Skeletal muscle satellite cell (primary cell): ENCODE data around the gene GRIK2.

ENCODE experiments used
- H3K27me3 ChIP-seq: 2 replicates; pipeline ENCODE4 v1.7.0; 2013; ENCODE audit warnings: low read length; ENCODE audit not compliant: control insufficient read depth, insufficient read depth
- H3K36me3 ChIP-seq: 2 replicates; pipeline ENCODE4 v1.7.0; 2013; ENCODE audit warnings: mild to moderate bottlenecking, control low read depth, low read length; ENCODE audit not compliant: insufficient read depth
- H3K4me1 ChIP-seq: 2 replicates; pipeline ENCODE4 v1.7.0; 2013; ENCODE audit warnings: low read length; ENCODE audit not compliant: control insufficient read depth, insufficient read depth
- H3K4me2 ChIP-seq: 2 replicates; pipeline ENCODE4 v1.7.0; 2013; ENCODE audit warnings: mild to moderate bottlenecking, low read length
- H3K4me3 ChIP-seq: 2 replicates; pipeline ENCODE4 v1.7.0; 2013; ENCODE audit warnings: low read length
- H3K9ac ChIP-seq: 2 replicates; pipeline ENCODE4 v1.7.0; 2013; ENCODE audit warnings: mild to moderate bottlenecking, low read depth, low read length, moderate library complexity
- H3K9me3 ChIP-seq: replicated peaks from 2 replicates; pipeline ENCODE4 v1.7.0; 2013; ENCODE audit warnings: mild to moderate bottlenecking, control low read depth, low read length

Gene GRIK2

DNA sequence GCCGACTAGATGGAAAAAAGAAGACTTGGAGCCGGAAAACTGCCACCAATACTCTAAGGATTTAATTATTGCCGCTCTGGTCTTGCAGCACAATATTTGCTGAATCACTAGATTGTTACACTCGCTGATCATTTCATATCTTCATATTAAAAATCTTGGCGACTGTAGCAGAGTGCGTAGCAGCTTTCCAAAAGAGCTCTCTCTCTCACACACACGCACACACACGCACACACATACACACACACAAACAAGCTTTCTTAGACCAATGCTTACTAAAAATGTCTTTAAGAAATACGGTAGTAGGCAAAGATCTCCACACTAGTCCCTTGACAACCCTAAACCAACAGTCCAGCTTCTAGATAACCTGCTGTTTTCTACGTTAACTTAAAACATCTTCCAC lies 7.7 kb downstream of the GRIK2 start:
- no peak overlapping the region for H3K4me3 ChIP-seq
- no peak overlapping the region for H3K9ac ChIP-seq
- peaks cover 9% of the 10 kb centered on the region for H3K4me1 ChIP-seq
- no peak overlapping the region for H3K4me2 ChIP-seq
- H3K27me3 ChIP-seq, result peaks cover 69% of the 10 kb centered on the region
- no peaks in the 10 kb centered on the region for H3K36me3 ChIP-seq
- peaks cover 2% of the 10 kb centered on the region for H3K9me3 ChIP-seq

DNA sequence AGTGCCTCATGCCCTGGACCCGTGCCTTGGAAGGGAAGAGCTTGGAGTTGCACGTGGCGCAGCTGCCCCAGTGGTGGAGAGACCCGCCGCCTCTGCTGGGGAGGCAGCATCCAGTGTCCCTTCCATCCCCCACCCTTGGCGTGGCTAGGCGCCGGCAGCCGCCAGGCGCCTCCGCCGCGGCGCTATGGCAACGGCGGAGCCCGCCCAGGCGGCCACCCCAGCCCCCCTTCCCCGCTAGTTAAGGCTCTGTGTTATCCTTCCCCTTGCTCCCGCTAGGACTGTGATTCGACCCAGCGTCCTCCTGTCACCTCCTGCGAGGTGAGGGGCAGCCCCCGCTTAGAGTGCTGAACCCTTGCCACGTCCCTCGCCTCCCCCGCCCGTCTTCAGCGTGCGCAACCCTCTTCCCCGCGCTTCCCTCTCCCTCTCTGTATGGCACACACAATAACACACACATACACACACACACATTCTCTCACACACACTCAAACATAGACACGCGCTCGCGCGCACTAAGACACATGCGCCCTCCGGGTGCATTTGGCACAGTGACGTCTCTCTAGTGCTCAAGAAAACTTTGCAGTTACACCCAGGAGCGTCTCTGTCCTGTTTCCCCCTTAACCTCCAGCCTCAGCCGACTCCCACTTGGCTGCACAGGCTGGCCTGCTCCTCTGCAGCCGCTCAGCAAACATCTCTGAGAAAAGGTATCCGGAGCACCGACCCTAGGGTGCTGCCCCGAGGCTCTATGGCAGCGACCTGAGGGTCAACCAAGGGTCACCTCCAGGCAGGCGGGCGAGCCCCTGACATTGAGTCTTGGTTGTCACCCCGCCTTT lies 8.5 kb downstream of the GRIK2 start:
- Histone ChIP-seq H3K4me1 (peaks cover 9% of the 10 kb centered on the region), H3K9ac (peak overlapping the region; percentile 9), H3K27me3 (peaks cover 69% of the 10 kb centered on the region), H3K36me3 (no peaks in the 10 kb centered on the region), H3K9me3 (peaks cover 2% of the 10 kb centered on the region), H3K4me2 (peak overlapping the region; percentile 72), H3K4me3 (peak overlapping the region; percentile 63)

DNA sequence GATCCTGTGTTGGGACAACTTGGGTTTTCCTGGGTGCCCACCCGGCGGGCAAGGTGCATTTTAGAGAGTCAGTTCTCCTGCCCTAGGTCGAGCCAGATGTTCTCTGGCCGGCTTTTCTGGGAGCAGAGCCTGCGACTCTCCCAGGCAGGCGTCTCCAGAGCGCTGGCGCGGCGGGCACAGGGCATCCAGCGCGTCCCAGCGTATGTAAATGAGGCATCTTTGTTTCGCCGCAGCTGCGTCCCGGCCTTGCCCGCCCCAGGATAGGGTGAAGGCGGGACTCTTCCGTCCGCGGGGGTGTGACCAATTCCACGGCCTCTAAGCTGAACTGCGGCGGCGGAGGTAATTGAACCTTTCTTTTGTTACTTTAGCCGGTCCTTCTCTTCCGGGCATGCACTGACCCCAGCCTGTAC lies 9.1 kb downstream of the GRIK2 start:
- peak overlapping the region; percentile 63 for H3K4me3 ChIP-seq
- H3K4me1 ChIP-seq, result peaks cover 9% of the 10 kb centered on the region
- H3K9ac ChIP-seq, result no peak overlapping the region
- peaks cover 2% of the 10 kb centered on the region for H3K9me3 ChIP-seq
- peak overlapping the region; percentile 72 for H3K4me2 ChIP-seq
- peaks cover 69% of the 10 kb centered on the region for H3K27me3 ChIP-seq
- no peaks in the 10 kb centered on the region for H3K36me3 ChIP-seq

DNA sequence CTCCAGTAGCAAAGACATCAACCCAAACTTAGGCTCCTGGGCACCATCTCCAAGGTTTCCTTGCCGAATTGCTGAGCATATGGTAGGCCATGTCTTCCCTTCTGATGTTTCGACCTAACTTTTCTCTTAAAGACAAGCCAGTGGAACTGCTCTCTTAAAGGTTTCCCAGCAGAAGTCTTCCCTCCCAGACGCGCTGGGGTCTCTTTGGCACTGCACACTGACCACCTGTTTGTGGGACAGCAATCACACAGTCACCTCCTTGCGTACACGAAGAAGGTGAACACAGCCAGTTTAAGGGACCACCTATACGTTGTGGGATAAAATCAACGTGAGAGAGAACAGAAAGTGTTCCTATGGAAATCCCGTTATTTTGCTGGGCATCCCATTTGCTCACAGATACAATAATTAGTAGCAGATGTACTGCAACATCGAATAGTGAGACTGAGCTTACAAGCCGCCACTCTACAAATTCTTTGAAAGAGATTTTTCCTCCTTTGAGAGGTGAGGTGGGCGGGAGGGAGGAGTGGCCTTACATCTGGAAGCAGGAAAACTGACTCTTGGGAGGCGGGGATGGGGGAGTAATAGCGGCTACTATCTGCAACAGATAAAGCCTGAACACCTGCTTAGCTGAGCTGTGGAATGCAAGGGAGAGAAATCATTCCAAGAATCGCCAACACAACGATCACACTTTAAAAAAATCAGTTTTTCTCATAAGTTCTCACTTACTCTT lies 9.9 kb downstream of the GRIK2 start:
- Histone ChIP-seq H3K9me3 (peaks cover 2% of the 10 kb centered on the region), H3K4me2 (peak overlapping the region; percentile 72), H3K27me3 (peaks cover 65% of the 10 kb centered on the region), H3K4me3 (peak overlapping the region; percentile 63), H3K4me1 (peaks cover 9% of the 10 kb centered on the region), H3K36me3 (no peaks in the 10 kb centered on the region), H3K9ac (no peak overlapping the region)

DNA sequence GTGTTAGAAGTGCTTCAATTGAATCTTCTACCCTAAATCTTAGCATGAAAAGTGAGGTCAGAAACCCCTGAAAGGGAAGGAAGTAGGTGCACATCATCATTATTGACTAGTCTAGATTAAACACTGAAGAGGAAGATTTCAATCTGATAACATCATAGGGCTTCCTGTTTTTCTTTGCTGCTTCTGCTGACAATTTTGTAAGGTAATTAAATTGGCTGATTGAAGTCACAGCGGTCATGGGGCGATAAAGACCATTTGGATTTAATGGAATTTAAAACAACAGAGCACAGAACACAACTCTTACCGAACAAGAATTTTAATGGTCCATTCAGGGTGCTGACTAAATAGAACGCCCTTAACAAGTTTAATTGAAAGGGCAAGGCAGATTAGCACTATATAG lies 11.3 kb downstream of the GRIK2 start:
- H3K9me3 ChIP-seq, result no peaks in the 10 kb centered on the region
- no peaks in the 10 kb centered on the region for H3K36me3 ChIP-seq
- H3K4me1 ChIP-seq, result peaks cover 9% of the 10 kb centered on the region
- no peak overlapping the region for H3K4me3 ChIP-seq
- H3K9ac ChIP-seq, result no peak overlapping the region
- H3K4me2 ChIP-seq, result no peak overlapping the region
- peaks cover 51% of the 10 kb centered on the region for H3K27me3 ChIP-seq

DNA sequence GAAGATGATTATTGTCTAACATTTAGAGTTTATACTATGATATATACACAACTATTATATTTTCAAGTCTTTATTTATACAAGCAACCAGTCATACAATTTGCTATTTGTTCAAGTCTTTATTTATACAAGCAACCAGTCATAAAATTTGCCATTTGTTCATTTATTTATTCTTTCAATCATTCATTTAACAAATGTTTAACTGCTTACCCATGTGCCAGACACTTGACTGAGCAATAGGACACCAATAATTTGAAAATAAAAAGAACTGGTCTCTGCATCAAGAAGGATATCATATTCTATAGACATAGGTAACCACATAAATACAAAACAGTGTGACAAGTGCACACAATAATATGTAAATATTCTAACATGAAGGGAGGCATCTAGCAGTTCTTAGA lies 20.3 kb downstream of the GRIK2 start:
- Histone ChIP-seq H3K4me2 (no peak overlapping the region), H3K36me3 (no peaks in the 10 kb centered on the region), H3K27me3 (no peaks in the 10 kb centered on the region), H3K9ac (no peak overlapping the region), H3K4me1 (no peaks in the 10 kb centered on the region), H3K9me3 (no peaks in the 10 kb centered on the region), H3K4me3 (no peak overlapping the region)

DNA sequence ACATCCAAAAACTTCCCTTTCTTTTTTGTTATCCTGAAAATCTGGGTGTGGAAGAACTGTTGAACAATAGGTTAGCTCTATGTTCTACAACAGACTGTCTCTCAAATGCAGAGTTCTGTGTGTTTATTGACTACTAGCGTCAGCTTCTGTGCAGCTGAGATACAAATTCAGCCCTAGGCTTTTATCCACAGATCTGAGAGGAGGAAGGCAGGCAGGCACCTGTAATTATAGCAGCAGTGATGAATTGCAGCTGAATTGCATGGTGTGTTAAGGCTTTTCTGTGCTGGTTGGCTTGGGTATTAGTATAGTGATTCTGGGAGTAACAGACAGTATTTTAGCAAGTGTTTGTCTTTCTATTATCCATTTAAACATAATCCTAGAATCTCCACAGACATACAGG lies 24.4 kb downstream of the GRIK2 start:
- no peak overlapping the region for H3K4me3 ChIP-seq

DNA sequence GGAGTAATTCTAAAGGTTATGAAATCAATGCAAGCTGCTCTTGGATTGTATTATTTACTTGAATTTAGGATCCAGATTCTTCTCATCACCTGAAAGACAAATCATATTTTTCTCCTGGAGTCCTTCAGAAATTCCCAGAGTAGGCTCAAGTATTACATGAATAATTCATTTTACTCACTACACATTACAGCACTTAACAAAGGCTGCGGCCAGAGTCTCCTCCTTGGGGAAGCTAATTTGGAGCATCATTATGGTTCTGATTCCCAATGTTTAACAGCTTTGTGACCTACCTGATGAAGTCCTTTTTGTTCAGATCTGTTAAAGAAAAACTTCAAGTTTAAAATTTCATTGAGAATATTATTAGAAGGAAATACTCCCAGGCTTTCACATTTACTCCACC lies 28.7 kb downstream of the GRIK2 start:
- Histone ChIP-seq H3K4me2 (no peak overlapping the region), H3K27me3 (no peaks in the 10 kb centered on the region), H3K36me3 (no peaks in the 10 kb centered on the region), H3K4me1 (no peaks in the 10 kb centered on the region), H3K9ac (no peak overlapping the region), H3K4me3 (no peak overlapping the region), H3K9me3 (no peaks in the 10 kb centered on the region)

More for the DNA sequence above, 24.4 kb downstream of the GRIK2 start:
- H3K9me3 ChIP-seq, result no peaks in the 10 kb centered on the region
- no peaks in the 10 kb centered on the region for H3K27me3 ChIP-seq
- no peak overlapping the region for H3K4me2 ChIP-seq
- no peaks in the 10 kb centered on the region for H3K4me1 ChIP-seq
- no peak overlapping the region for H3K9ac ChIP-seq
- H3K36me3 ChIP-seq, result no peaks in the 10 kb centered on the region

DNA sequence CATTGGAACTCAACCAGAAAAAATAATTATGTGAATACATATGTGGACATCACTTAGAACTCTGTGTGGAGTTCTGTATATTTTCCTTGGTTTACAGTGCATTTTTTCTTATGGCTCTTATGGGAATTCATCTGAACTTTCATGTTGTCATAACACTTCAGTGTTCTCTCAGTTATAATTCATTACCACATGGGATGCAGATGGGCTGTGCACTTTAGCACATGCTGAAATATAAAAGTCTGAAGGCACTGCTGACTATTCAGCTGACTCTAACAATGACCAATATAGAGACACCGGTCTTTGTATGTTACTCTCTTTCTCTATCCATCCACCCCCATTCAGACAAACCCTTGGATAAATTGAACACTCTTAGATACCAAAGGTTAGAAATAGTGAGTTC lies 29.3 kb downstream of the GRIK2 start:
- H3K4me2 ChIP-seq, result no peak overlapping the region
- no peak overlapping the region for H3K4me3 ChIP-seq
- H3K4me1 ChIP-seq, result no peaks in the 10 kb centered on the region
- H3K9me3 ChIP-seq, result no peaks in the 10 kb centered on the region
- no peaks in the 10 kb centered on the region for H3K27me3 ChIP-seq
- H3K36me3 ChIP-seq, result no peaks in the 10 kb centered on the region
- H3K9ac ChIP-seq, result no peak overlapping the region

DNA sequence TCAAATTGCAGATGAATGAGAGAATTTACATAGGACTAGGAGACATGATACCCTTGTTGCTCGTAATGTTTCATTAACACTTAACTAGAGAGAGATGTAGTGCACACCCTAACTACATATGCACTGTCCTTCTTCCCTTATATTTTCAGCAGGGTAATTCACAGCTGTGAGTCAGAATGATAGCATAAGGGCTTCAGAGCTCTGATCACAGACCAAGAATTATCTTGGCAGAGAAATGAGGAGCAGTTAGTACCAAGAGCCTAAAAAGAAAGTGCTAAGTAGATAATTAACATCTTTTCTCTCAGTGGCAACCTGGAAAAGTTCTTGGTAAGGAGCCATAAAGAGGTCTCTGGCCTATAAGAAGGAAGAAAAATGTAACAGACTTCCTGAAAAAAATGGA lies 35.8 kb downstream of the GRIK2 start:
- Histone ChIP-seq H3K4me2 (no peak overlapping the region), H3K27me3 (no peaks in the 10 kb centered on the region), H3K4me3 (no peak overlapping the region), H3K36me3 (no peaks in the 10 kb centered on the region), H3K9me3 (no peaks in the 10 kb centered on the region), H3K4me1 (peaks cover 3% of the 10 kb centered on the region), H3K9ac (no peak overlapping the region)

DNA sequence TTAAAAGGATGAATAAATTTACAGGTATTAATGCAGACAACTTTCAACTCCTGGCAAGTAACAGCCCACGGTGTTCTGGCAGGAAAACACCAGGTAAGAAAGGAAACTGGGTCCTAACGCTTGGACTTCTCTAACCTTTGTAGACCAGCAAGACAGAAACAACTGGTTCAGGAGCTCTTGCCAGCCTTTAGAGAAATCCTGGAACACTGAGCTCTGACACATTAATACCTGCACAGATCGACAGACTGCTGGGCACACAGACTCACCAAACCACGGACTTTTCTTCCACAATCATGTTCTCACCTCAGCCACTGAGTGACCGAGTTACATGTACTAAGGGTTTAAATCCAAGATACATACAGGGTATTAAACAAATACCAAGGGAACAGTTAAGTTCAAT lies 36.3 kb downstream of the GRIK2 start:
- Histone ChIP-seq H3K9me3 (no peaks in the 10 kb centered on the region), H3K36me3 (no peaks in the 10 kb centered on the region), H3K9ac (no peak overlapping the region), H3K4me3 (no peak overlapping the region), H3K27me3 (no peaks in the 10 kb centered on the region), H3K4me2 (no peak overlapping the region), H3K4me1 (peaks cover 3% of the 10 kb centered on the region)

DNA sequence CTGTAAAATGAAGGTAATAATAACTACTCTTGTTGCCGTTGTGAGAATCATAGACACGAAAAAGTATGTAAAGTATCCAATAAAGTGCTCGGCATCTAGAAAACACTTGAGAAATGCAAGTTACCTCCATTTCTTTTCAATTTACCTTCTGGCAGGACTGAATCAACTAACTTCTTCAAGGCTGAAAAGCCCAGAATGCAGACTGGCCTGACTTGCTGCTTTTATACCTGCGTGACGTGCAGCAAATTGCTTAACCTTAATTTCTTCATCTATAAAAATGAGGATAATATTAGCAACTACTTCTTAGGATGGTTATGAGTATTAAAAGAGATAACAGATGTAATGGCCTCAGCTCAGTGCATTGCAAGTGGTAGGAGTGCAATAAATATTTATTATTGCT lies 39.6 kb downstream of the GRIK2 start:
- Histone ChIP-seq H3K9me3 (no peaks in the 10 kb centered on the region), H3K4me1 (peaks cover 3% of the 10 kb centered on the region), H3K36me3 (no peaks in the 10 kb centered on the region), H3K4me2 (no peak overlapping the region), H3K9ac (no peak overlapping the region), H3K4me3 (no peak overlapping the region), H3K27me3 (no peaks in the 10 kb centered on the region)
